Measurements from ENCODE around the gene FYB2. TPM values are rescaled to one million over a fixed set of nuclear protein-coding genes. Genes with fewer than 3 reads are reported as not detected.

The FYB2 gene
- total and polyA plus RNA-seq, 10 of the 15 experiments (the other 5 are each of a cell fraction or from before 2014, with no cell fraction given), result 0.04 to 0.16 (median 0.05) TPM; not detected in 4

DNA sequence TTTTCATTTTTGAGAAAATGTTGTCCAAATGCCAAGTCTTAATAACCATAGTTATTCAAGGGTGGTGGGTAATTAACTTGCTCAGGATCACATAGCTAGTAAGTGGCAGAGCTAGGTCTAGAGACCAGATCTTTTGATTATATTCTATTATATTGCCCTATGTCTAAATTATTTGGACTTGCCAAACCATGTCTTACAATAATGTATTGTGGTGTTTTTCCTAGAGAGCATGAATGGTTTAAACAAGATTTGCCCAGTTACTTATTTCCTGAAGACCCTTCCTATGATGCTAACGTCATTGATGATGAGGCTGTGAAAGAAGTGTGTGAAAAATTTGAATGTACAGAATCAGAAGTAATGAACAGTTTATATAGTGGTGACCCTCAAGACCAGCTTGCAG lies 115.5 kb downstream of the FYB2 start:
- H3K9me3 ChIP-seq (replicated peaks; ENCODE audit: control insufficient read depth, insufficient read depth, low read length), result no peaks in the 10 kb centered on the region
- ATAC-seq (no peak), DNase-seq (ENCODE audit: low read depth, low spot score) (no peak), FAIRE-seq (no peak)
- H4K20me1 ChIP-seq (ENCODE audit: control insufficient read depth, insufficient read depth), result no peaks in the 10 kb centered on the region
- in situ Hi-C loops (cut with MboI) (no loop called here), intact Hi-C loops (cut with micrococcal nuclease; ENCODE audit: unreplicated experiment) (no loop called here)
- H3K36me3 ChIP-seq (ENCODE audit: control insufficient read depth in 2 of 2, insufficient read depth in 2 of 2, low read length in 1 of 2), result no peaks in the 10 kb centered on the region
- H3K4me1 ChIP-seq (ENCODE audit: control insufficient read depth, insufficient read depth, low read length), result no peaks in the 10 kb centered on the region
- TF ChIP-seq ZNF207 (IDR thresholded peaks at IDR 0.05; ENCODE audit: borderline replicate concordance) (no peak), JUND (IDR thresholded peaks at IDR 0.05; ENCODE audit: low read depth, low read length) (no peak), CEBPB (IDR thresholded peaks at IDR 0.05; ENCODE audit: borderline replicate concordance in 1 of 2, low read depth in 2 of 2, low read length in 2 of 2) (no peak), RB1 (IDR thresholded peaks at IDR 0.05; ENCODE audit: borderline replicate concordance) (no peak), TCF12 (IDR thresholded peaks at IDR 0.05; ENCODE audit: low read depth, low read length) (no peak), EP300 (IDR thresholded peaks at IDR 0.05; ENCODE audit: borderline replicate concordance in 1 of 2, control insufficient read depth in 1 of 2, low read depth in 2 of 2, low read length in 2 of 2) (no peak), MTA3 (IDR thresholded peaks at IDR 0.05; ENCODE audit: borderline replicate concordance, low read length) (no peak), CREB1 (IDR thresholded peaks at IDR 0.05; ENCODE audit: low read depth) (no peak), HCFC1 (IDR thresholded peaks at IDR 0.05; ENCODE audit: low read length) (no peak), YY1 (IDR thresholded peaks at IDR 0.05; ENCODE audit: low read depth, low read length) (no peak), CBFB (IDR thresholded peaks at IDR 0.05; ENCODE audit: low read depth) (no peak), RAD21 (IDR thresholded peaks at IDR 0.05; ENCODE audit: insufficient read depth, low read depth, low read length) (no peak), NBN (IDR thresholded peaks at IDR 0.05) (no peak)
- TF ChIP-seq, protein P1, sequence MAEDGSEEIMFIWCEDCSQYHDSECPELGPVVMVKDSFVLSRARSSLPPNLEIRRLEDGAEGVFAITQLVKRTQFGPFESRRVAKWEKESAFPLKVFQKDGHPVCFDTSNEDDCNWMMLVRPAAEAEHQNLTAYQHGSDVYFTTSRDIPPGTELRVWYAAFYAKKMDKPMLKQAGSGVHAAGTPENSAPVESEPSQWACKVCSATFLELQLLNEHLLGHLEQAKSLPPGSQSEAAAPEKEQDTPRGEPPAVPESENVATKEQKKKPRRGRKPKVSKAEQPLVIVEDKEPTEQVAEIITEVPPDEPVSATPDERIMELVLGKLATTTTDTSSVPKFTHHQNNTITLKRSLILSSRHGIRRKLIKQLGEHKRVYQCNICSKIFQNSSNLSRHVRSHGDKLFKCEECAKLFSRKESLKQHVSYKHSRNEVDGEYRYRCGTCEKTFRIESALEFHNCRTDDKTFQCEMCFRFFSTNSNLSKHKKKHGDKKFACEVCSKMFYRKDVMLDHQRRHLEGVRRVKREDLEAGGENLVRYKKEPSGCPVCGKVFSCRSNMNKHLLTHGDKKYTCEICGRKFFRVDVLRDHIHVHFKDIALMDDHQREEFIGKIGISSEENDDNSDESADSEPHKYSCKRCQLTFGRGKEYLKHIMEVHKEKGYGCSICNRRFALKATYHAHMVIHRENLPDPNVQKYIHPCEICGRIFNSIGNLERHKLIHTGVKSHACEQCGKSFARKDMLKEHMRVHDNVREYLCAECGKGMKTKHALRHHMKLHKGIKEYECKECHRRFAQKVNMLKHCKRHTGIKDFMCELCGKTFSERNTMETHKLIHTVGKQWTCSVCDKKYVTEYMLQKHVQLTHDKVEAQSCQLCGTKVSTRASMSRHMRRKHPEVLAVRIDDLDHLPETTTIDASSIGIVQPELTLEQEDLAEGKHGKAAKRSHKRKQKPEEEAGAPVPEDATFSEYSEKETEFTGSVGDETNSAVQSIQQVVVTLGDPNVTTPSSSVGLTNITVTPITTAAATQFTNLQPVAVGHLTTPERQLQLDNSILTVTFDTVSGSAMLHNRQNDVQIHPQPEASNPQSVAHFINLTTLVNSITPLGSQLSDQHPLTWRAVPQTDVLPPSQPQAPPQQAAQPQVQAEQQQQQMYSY (CRISPR knock-in tag; IDR thresholded peaks at IDR 0.05), result no peak
- TF ChIP-seq, protein P2, sequence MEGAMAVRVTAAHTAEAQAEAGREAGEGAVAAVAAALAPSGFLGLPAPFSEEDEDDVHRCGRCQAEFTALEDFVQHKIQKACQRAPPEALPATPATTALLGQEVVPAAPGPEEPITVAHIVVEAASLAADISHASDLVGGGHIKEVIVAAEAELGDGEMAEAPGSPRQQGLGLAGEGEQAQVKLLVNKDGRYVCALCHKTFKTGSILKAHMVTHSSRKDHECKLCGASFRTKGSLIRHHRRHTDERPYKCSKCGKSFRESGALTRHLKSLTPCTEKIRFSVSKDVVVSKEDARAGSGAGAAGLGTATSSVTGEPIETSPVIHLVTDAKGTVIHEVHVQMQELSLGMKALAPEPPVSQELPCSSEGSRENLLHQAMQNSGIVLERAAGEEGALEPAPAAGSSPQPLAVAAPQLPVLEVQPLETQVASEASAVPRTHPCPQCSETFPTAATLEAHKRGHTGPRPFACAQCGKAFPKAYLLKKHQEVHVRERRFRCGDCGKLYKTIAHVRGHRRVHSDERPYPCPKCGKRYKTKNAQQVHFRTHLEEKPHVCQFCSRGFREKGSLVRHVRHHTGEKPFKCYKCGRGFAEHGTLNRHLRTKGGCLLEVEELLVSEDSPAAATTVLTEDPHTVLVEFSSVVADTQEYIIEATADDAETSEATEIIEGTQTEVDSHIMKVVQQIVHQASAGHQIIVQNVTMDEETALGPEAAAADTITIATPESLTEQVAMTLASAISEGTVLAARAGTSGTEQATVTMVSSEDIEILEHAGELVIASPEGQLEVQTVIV (IDR thresholded peaks at IDR 0.05; ENCODE audit: borderline replicate concordance, partially characterized antibody), result no peak
- SMC1A ChIA-PET (ENCODE audit: uncharacterized antibody, unreplicated experiment), result interaction anchor here (0.8 to 1.2 kb wide), 4 partner anchors 11 to 1632 kb away, joined by 3 read pairs; no protein-coding TSS in a partner anchor
- 0% methylated on average over 1 of the region's 1 CpG for WGBS (ENCODE audit: insufficient coverage, insufficient replicate concordance, low lambda C conversion rate, missing lambda C conversion rate)
- POLR2A ChIA-PET, result no interaction called here
- CTCF ChIA-PET, result interaction anchor here (1.0 to 1.8 kb wide), 3 partner anchors 28 to 1225 kb away, joined by 3 to 5 read pairs (median 5); no protein-coding TSS in a partner anchor
- no peak overlapping the region for H3K27ac ChIP-seq (ENCODE audit: control insufficient read depth, insufficient read depth)
- no peak overlapping the region for H3K4me2 ChIP-seq (ENCODE audit: control insufficient read depth, insufficient read depth)
- no peak overlapping the region for H2AFZ ChIP-seq (ENCODE audit: control insufficient read depth, low read depth, low read length)
- no peaks in the 10 kb centered on the region for H3K27me3 ChIP-seq (replicated peaks in 1 of 2; ENCODE audit: control insufficient read depth in 2 of 2, insufficient read depth in 2 of 2, low read length in 1 of 2)
- RAD21 ChIA-PET (ENCODE audit: unreplicated experiment), result interaction anchor here (1.5 kb wide), 1 partner anchor 117 kb away, joined by 5 read pairs; no protein-coding TSS in a partner anchor
- H3K79me2 ChIP-seq (ENCODE audit: control insufficient read depth, insufficient read depth, low read length), result no peaks in the 10 kb centered on the region
- H3K9ac ChIP-seq (ENCODE audit: control insufficient read depth, insufficient read depth, low read length), result no peak overlapping the region
- no TSS peak for BruUV-seq (replicated peaks)
- no peak overlapping the region for H3K4me3 ChIP-seq

All from GM12878 (cell line).